IgD-negative memory B cell (primary cell): ENCODE measurements around the gene NOX5. TPM values are rescaled to one million over a fixed set of nuclear protein-coding genes. Genes with fewer than 3 reads are reported as not detected.

Experiments used
- H3K27ac Mint-ChIP-seq, 3 donors: one replicate each; pipeline ENCODE4 v1.8.0; 2020 to 2022; ENCODE audit warnings: mild to moderate bottlenecking in 3 of 3, mixed read lengths in 3 of 3, moderate library complexity in 1 of 3
- H3K27me3 Mint-ChIP-seq: one replicate; pipeline ENCODE4 v1.8.0; 2021; ENCODE audit warnings: mixed read lengths
- H3K36me3 Mint-ChIP-seq: one replicate; pipeline ENCODE4 v1.8.0; 2020; ENCODE audit warnings: mild to moderate bottlenecking, mixed read lengths
- H3K4me1 Mint-ChIP-seq, 3 donors: one replicate each; pipeline ENCODE4 v1.8.0; 2020 to 2022; ENCODE audit warnings: mixed read lengths in 3 of 3, mild to moderate bottlenecking in 1 of 3
- H3K4me3 Mint-ChIP-seq, 4 donors: one replicate each; pipeline ENCODE4 v1.8.0; 2020 to 2022; ENCODE audit warnings: mild to moderate bottlenecking in 4 of 4, mixed read lengths in 4 of 4, moderate library complexity in 3 of 4
- H3K9me3 Mint-ChIP-seq, 3 donors: one replicate each; pipeline ENCODE4 v1.8.0; 2020 to 2021; ENCODE audit warnings: mixed read lengths in 3 of 3, mild to moderate bottlenecking in 1 of 3
- polyA plus RNA-seq: library from polyadenylated mRNA; unstranded; fragments of 300-500 nt; fragmentation: Illumina TruSeq; gene quantifications from one replicate; pipeline ENCODE4 v1.2.3, GENCODE V29; 2021

NOX5 gene
- polyA plus RNA-seq, 1 donor from 2014 or later = not detected

- Mint-ChIP-seq H3K9me3 (no peaks in the 10 kb centered on the region), H3K27ac (no peak overlapping the region), H3K36me3 (no peaks in the 10 kb centered on the region), H3K27me3 (peaks cover 4% of the 10 kb centered on the region), H3K4me1 (no peaks in the 10 kb centered on the region), H3K4me3 (no peak overlapping the region)
These were observed 29.1 kb upstream of the NOX5 start for GRCh38 chr15:68985361-68985891.

- H3K9me3 Mint-ChIP-seq = no peaks in the 10 kb centered on the region
- peaks cover 6% of the 10 kb centered on the region for H3K27me3 Mint-ChIP-seq
- H3K4me1 Mint-ChIP-seq = no peaks in the 10 kb centered on the region
- no peak overlapping the region for H3K27ac Mint-ChIP-seq
- H3K36me3 Mint-ChIP-seq = no peaks in the 10 kb centered on the region
- no peak overlapping the region for H3K4me3 Mint-ChIP-seq
These were observed 28.2 kb upstream of the NOX5 start for GRCh38 chr15:68986322-68986721.

GRCh38 chr15:68987120-68987519 lies 27.4 kb upstream of the NOX5 start:
- Mint-ChIP-seq H3K36me3 (no peaks in the 10 kb centered on the region), H3K4me3 (no peak overlapping the region), H3K4me1 (no peaks in the 10 kb centered on the region), H3K9me3 (no peaks in the 10 kb centered on the region), H3K27me3 (peaks cover 11% of the 10 kb centered on the region), H3K27ac (no peak overlapping the region)

DNA sequence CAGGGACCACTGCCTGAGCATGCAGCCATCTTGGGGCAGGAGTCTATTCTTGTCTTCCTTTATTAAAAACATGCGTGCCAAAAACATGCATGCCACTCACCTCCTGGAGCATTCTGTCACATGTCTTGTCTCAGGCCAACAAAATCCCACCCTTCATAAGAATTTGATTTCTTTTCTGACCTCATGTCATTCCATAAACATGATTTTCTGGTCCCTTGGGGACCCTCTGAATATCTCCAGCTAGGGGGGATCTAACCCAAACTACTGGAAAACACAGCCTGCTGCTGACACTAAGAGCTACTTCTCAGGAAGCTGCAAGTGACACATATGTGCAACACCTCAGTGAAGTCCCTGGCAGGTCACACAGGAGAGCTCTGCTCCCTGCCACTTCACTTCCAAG lies 26.8 kb upstream of the NOX5 start:
- peaks cover 13% of the 10 kb centered on the region for H3K27me3 Mint-ChIP-seq
- H3K36me3 Mint-ChIP-seq = no peaks in the 10 kb centered on the region
- no peak overlapping the region for H3K4me3 Mint-ChIP-seq

GRCh38 chr15:68989541-68990230 lies 24.8 kb upstream of the NOX5 start:
- H3K27ac Mint-ChIP-seq = no peak overlapping the region
- no peaks in the 10 kb centered on the region for H3K9me3 Mint-ChIP-seq
- no peaks in the 10 kb centered on the region for H3K4me1 Mint-ChIP-seq
- peaks cover 2% of the 10 kb centered on the region for H3K36me3 Mint-ChIP-seq
- H3K27me3 Mint-ChIP-seq = peaks cover 13% of the 10 kb centered on the region
- no peak overlapping the region for H3K4me3 Mint-ChIP-seq

More for the DNA sequence above, 26.8 kb upstream of the NOX5 start:
- Mint-ChIP-seq H3K4me1 (no peaks in the 10 kb centered on the region), H3K27ac (no peak overlapping the region), H3K9me3 (no peaks in the 10 kb centered on the region)

DNA sequence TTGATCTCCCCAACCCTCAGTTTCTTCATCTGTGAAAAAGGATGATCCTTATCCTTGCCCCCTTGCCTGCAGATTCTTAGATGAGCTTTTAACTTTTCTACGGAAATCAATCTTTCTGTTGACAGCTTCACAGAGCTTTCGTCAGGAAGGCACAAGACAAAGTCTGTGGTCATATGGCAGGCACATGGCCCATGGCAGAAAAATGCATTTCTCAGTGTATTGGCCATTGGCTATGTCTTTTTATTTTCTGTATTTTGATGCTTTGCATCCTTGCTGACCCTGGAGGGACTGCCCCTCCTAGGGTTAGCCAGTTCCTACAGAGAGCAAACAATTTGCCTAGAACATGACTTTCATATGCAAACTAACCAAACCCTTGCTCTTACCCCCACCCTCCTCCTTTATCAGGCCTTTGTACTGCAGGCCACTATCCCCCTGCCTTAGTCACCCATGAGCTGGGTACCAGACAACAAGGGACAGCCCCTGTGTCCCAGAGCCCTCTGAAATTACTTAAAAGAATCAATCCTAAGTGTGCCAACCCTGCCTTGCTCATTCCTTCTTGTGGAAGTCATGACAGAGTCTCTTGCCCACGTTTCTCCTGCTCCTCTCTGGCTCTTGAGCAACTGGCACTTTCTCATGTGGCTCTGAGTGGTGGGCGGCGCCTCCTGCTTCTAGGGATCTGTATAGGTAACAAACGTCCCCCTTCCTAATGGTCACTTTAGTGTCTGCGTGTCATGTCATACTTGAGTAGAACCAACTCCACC lies 24.1 kb upstream of the NOX5 start:
- no peak overlapping the region for H3K27ac Mint-ChIP-seq

GRCh38 chr15:68990992-68991500 lies 23.4 kb upstream of the NOX5 start:
- Mint-ChIP-seq H3K27me3 (peaks cover 13% of the 10 kb centered on the region), H3K4me1 (no peaks in the 10 kb centered on the region), H3K4me3 (no peak overlapping the region), H3K9me3 (no peaks in the 10 kb centered on the region), H3K36me3 (peaks cover 2% of the 10 kb centered on the region), H3K27ac (no peak overlapping the region)

More for the DNA sequence above, 24.1 kb upstream of the NOX5 start:
- no peaks in the 10 kb centered on the region for H3K9me3 Mint-ChIP-seq
- H3K36me3 Mint-ChIP-seq = peaks cover 2% of the 10 kb centered on the region
- no peak overlapping the region for H3K4me3 Mint-ChIP-seq
- peaks cover 13% of the 10 kb centered on the region for H3K27me3 Mint-ChIP-seq
- no peaks in the 10 kb centered on the region for H3K4me1 Mint-ChIP-seq

GRCh38 chr15:68991723-68992122 lies 22.8 kb upstream of the NOX5 start:
- Mint-ChIP-seq H3K4me3 (no peak overlapping the region), H3K9me3 (no peaks in the 10 kb centered on the region), H3K36me3 (peaks cover 2% of the 10 kb centered on the region), H3K4me1 (no peaks in the 10 kb centered on the region), H3K27ac (no peak overlapping the region), H3K27me3 (peaks cover 13% of the 10 kb centered on the region)

DNA sequence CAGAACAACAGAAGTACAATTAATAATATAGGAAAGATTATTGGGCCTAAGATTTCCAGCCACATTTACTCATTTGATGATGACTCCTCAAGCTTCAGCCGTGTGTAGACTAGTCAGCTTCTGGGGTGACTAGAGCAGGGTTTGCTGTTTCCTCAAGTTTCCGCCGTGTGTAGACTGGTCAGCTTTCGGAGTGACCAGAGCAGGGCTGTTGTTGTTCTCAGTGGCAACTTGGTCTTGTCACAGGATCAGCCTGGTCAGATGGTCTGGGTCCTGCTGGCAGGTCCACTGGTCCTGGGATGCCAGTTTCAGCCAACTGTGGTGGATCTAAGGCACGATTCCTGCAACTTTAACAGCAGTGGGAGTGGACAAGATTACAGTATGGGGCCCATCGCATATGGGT lies 21.8 kb upstream of the NOX5 start:
- H3K4me3 Mint-ChIP-seq = no peak overlapping the region
- H3K27ac Mint-ChIP-seq = peak overlapping the region in 1 of 3 donors; percentile 56
- H3K27me3 Mint-ChIP-seq = peaks cover 13% of the 10 kb centered on the region
- no peaks in the 10 kb centered on the region for H3K9me3 Mint-ChIP-seq
- peaks cover 2% of the 10 kb centered on the region for H3K36me3 Mint-ChIP-seq
- H3K4me1 Mint-ChIP-seq = no peaks in the 10 kb centered on the region

DNA sequence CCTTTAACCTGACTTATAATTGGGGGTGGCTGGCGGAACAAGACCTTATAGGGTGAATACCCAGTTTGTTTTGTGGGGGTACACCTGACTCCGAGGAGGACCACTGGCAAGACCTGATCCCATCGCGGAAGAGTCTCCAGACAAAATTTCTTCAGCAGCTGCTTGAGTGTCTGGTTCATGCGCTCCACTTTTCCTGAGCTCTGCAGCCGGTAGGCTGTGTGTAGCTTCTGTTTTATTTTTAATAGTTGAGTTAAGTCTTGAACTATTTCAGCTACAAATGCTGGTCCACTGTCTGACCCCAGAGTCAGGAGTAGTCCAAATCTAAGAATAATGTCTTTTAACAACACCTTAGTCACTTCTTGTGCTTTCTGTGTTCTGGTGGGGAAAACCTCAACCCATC lies 21.2 kb upstream of the NOX5 start:
- Mint-ChIP-seq H3K27me3 (peaks cover 13% of the 10 kb centered on the region), H3K27ac (no peak overlapping the region), H3K9me3 (no peaks in the 10 kb centered on the region), H3K4me3 (no peak overlapping the region), H3K4me1 (no peaks in the 10 kb centered on the region), H3K36me3 (peaks cover 2% of the 10 kb centered on the region)

DNA sequence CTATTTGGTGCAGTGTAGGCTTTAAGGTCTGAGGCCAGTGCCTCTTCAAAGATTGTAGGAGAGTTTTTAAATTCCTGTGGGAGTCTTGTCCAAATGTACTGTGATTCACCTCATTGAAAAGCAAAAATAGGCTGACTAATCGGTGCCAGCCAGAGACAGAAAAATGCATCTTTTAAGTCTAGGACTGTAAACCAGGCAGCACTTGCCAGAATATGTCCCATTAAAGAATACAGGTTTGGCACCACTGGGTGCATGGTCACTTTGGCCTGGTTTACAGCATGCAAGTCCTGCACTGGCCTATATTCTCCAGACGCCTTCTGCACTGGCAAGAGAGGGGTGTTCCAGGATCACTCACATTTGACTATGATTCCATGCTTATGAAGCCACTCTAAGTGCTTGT lies 20.3 kb upstream of the NOX5 start:
- Mint-ChIP-seq H3K4me1 (no peaks in the 10 kb centered on the region), H3K27ac (peak overlapping the region in 1 of 3 donors; percentile 16), H3K27me3 (peaks cover 10% of the 10 kb centered on the region), H3K9me3 (peaks cover 0 to under 1% (median 0%) of the 10 kb centered on the region in 3 donors), H3K4me3 (no peak overlapping the region), H3K36me3 (peaks cover 2% of the 10 kb centered on the region)

DNA sequence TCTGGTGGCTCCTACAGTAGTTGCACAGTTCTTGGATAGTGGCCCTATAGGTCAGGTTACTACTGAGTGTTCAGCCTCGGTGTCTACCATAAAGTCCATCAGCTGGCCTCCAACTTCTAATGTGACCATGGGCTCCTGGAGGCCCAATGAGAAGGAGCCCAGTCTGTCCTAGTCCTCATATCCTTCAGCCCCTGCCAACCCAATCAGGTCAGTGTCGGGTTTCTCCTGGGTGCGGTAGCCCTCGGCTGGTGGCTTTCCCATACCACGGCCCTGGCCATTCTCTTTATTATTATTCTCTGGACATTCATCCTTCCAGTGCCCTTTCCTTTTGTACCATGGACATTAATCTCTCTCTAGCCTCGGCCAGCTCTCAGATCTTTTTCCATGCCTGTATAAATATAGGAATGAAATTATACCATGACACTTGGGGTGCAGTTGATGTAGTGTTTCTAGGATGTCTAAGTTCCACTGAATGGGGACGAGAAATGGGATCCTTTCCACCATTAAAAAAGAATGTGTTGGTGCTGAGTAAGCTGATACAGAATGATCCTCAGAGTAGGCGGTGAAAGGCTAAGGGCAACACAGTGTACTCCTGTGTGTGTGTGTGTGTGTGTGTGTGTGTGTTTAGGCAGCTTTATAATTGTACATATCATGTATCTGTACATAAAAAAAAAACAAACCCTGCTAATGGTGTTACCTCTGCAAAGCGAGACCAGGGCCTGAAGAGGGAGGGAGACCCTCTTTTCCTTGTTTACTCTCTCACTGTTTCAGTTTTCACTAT lies 19.3 kb upstream of the NOX5 start:
- Mint-ChIP-seq H3K27ac (no peak overlapping the region), H3K4me1 (no peaks in the 10 kb centered on the region), H3K27me3 (peaks cover 12% of the 10 kb centered on the region), H3K9me3 (peaks cover 0 to 2% (median 0%) of the 10 kb centered on the region in 3 donors), H3K36me3 (peaks cover 2% of the 10 kb centered on the region), H3K4me3 (no peak overlapping the region)

- Mint-ChIP-seq H3K9me3 (peaks cover 0 to 2% (median 0%) of the 10 kb centered on the region in 3 donors), H3K27me3 (peaks cover 8% of the 10 kb centered on the region), H3K36me3 (peaks cover 2% of the 10 kb centered on the region), H3K4me1 (no peaks in the 10 kb centered on the region), H3K4me3 (no peak overlapping the region), H3K27ac (no peak overlapping the region)
These were observed 17.4 kb upstream of the NOX5 start for GRCh38 chr15:68997050-68997449.

DNA sequence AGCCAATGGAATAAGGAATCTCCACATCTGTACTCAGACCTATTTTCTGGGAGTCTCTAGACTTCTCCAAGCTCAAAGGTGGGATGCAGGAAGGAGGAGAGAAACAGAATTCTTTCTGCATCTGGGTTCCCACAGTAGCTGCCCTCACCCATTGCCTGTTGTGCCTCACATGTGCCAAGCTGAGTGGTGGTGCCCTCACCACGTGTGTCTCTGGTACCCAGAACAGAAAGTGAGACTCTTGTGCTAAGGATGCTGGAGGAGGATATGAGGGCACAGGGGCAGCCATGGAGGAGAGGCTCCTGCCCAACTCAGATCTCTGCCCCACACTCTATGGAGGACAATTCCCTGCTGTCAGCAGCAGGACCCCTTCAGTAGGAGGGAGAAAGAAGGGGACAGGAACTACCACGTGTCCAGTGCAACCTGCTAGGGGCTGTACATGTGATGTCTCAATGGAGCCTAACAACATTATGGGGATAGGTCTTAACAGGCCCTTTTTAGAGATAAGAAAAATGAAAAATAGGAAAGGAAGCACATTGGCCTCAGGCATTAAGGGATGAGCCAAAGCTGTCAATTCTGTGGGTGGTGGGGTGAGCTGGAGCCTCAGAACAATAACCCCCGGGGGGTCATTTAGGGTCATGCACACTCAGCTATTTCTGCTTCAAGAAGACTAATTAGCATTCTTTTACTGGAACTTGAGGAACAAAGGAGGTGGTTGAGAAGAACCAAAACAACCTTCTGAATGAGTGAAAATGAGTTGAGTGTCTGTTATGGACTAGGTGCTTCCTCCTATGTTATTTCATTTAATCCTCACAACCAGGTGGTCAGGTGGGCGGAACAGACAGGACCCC lies 16.3 kb upstream of the NOX5 start:
- Mint-ChIP-seq H3K27ac (no peak overlapping the region), H3K4me3 (no peak overlapping the region), H3K27me3 (peaks cover 5% of the 10 kb centered on the region), H3K4me1 (no peaks in the 10 kb centered on the region), H3K36me3 (peaks cover 2% of the 10 kb centered on the region), H3K9me3 (peaks cover 0 to 3% (median 2%) of the 10 kb centered on the region in 3 donors)
